ENCODE data around the gene FOXP2.
"Not testable (repeated sequence)": the region's sequence is repeated elsewhere in the genome, so short reads cannot be mapped to it uniquely, and the experiment has no call there.

- TF ChIP-seq NR3C1 (CRISPR knock-in tag; conservative IDR thresholded peaks at IDR 0.05; ENCODE audit: low read depth); ZNF121 (CRISPR knock-in tag; IDR thresholded peaks at IDR 0.05); CTCF (IDR thresholded peaks at IDR 0.05): not testable (repeated sequence)
These were observed 30.7 kb upstream of the FOXP2 start for GRCh38 chr7:114383946-114384345.

Measured in WTC11 (cell line).